SK-N-SH (cell line): ENCODE data around the gene ESRRA. TPM values are rescaled to one million over a fixed set of nuclear protein-coding genes. Genes with fewer than 3 reads are reported as not detected.

Source experiments
- CHD2 ChIP-seq: fragments of 150-350 bp; IDR thresholded peaks from 2 replicates; pipeline ENCODE4 v1.6.1; 2018; ENCODE audit warnings: low read length; ENCODE audit not compliant: partially characterized antibody
- ELF1 ChIP-seq: IDR thresholded peaks from 2 replicates; pipeline ENCODE4 v1.4.0; 2012
- EZH2phosphoT487 ChIP-seq: fragments of 200-600 bp; sonication (generic); IDR thresholded peaks from 2 replicates; pipeline ENCODE4 v1.6.1; 2017; ENCODE audit warnings: low read depth, mixed run types, mild to moderate bottlenecking, antibody characterized with exemption, moderate library complexity, borderline replicate concordance
- FOSL2 ChIP-seq: IDR thresholded peaks from 2 replicates; pipeline ENCODE4 v1.4.0; 2012; ENCODE audit warnings: low read depth, mild to moderate bottlenecking, moderate library complexity, borderline replicate concordance
- FOXJ3 ChIP-seq: sonication (generic); formaldehyde crosslinking; IDR thresholded peaks from 2 replicates; pipeline ENCODE4 v1.5.1; 2020; ENCODE audit warnings: mild to moderate bottlenecking, missing genetic modification reagents
- GATA2 ChIP-seq: sonication (generic); formaldehyde crosslinking; IDR thresholded peaks from 2 replicates; pipeline ENCODE4 v1.5.0; 2020; ENCODE audit warnings: mild to moderate bottlenecking, missing genetic modification reagents
- JUND ChIP-seq: IDR thresholded peaks from 2 replicates; pipeline ENCODE4 v1.4.0; 2012
- POLR2AphosphoS5 ChIP-seq: IDR thresholded peaks from 2 replicates; pipeline ENCODE4 v1.6.1; 2012; ENCODE audit warnings: low read depth, low read length
- RXRA ChIP-seq: IDR thresholded peaks from 2 replicates; pipeline ENCODE4 v1.4.0; 2012; ENCODE audit warnings: low read depth, mild to moderate bottlenecking, borderline replicate concordance
- polyA plus RNA-seq, 3 experiments: library from polyadenylated mRNA; depleted of rRNA; stranded (reverse); fragments of >200 nt; gene quantifications; 2 replicates each; pipeline ENCODE4 v1.2.3, GENCODE V29; 2012
- TF ChIP-seq, protein P1 (sequence below): IDR thresholded peaks from 2 replicates; pipeline ENCODE4 v1.4.0; 2012; ENCODE audit warnings: low read depth, borderline replicate concordance
- TF ChIP-seq, protein P2 (sequence below): fragments of 150-350 bp; IDR thresholded peaks from 2 replicates; pipeline ENCODE4 v1.6.1; 2016; ENCODE audit warnings: mild to moderate bottlenecking, low read depth, low read length
- TF ChIP-seq, protein P3 (sequence below): fragments of 200-600 bp; sonication (generic); IDR thresholded peaks from 2 replicates; pipeline ENCODE4 v1.6.1; 2017; ENCODE audit warnings: antibody characterized with exemption, mild to moderate bottlenecking, moderate library complexity
- TF ChIP-seq, protein P4 (sequence below): fragments of 150-350 bp; IDR thresholded peaks from 2 replicates; pipeline ENCODE4 v1.6.1; 2017; ENCODE audit warnings: antibody characterized with exemption, low read length, low read depth, borderline replicate concordance

ESRRA gene
- polyA plus RNA-seq, 1 of the 3 experiments (the other 2 are of a cell fraction), result 27.8 TPM

DNA sequence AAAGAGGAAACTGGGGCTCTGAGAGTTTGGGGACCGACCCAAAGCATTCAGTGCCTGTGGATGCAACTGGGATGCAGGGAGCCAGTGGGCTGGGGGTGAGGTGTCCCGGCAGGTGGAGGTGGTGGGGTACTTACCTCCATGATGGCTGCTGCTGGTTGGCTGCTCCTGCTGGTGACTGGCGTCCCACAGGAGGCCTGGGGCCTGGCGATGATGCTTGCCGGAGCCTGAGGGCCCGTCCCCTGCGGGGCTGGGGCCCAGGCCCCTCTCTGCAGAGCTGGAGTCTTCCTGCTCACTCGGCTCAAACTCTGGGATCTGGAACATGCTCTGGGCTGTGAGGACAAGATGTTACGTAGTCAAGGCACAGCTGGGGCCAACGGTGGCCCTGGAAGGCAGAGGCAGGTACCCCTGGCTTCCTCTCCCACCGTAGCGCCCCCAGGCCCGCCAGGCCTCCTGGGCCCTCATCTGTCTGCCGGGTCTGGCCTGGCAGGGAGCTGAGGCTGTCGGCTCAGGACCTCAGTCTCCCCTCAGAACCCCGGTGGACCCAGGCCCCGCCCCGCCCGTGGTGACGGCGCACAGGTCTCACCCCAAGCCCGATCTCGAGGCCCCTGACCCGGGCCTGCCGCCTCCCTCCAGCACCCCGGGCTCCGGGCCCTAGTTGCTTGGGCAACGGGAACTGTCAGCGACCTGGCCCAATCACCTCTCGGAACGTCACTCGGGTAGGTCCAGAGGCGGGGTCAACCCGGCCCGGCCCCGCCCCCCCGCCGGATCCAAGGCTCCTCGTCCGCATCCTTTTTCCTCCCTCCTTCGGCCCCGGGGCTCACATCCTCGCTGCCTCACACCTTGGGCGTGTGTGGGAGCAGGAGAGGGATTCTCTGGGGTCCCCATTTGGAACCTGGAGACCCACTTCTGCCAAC, 21.0 kb upstream of the ESRRA start, which contains the start of gene BAD (continued):
- no peak for TF ChIP-seq GATA2 (CRISPR knock-in tag)
- TF ChIP-seq CHD2, result no peak
- TF ChIP-seq EZH2phosphoT487, result no peak
- no peak for TF ChIP-seq FOSL2
- TF ChIP-seq FOXJ3 (CRISPR knock-in tag), result 0 out of 2 replicates have a peak, but pooled peaks have one; percentile 5
- TF ChIP-seq ELF1, result peak; percentile 7; the same call in 1 of the 2 replicates
- peak; percentile 68 for TF ChIP-seq POLR2AphosphoS5
- TF ChIP-seq, protein P1, sequence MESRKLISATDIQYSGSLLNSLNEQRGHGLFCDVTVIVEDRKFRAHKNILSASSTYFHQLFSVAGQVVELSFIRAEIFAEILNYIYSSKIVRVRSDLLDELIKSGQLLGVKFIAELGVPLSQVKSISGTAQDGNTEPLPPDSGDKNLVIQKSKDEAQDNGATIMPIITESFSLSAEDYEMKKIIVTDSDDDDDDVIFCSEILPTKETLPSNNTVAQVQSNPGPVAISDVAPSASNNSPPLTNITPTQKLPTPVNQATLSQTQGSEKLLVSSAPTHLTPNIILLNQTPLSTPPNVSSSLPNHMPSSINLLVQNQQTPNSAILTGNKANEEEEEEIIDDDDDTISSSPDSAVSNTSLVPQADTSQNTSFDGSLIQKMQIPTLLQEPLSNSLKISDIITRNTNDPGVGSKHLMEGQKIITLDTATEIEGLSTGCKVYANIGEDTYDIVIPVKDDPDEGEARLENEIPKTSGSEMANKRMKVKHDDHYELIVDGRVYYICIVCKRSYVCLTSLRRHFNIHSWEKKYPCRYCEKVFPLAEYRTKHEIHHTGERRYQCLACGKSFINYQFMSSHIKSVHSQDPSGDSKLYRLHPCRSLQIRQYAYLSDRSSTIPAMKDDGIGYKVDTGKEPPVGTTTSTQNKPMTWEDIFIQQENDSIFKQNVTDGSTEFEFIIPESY, result no peak
- TF ChIP-seq RXRA, result no peak
- no peak for TF ChIP-seq JUND
- TF ChIP-seq, protein P2, sequence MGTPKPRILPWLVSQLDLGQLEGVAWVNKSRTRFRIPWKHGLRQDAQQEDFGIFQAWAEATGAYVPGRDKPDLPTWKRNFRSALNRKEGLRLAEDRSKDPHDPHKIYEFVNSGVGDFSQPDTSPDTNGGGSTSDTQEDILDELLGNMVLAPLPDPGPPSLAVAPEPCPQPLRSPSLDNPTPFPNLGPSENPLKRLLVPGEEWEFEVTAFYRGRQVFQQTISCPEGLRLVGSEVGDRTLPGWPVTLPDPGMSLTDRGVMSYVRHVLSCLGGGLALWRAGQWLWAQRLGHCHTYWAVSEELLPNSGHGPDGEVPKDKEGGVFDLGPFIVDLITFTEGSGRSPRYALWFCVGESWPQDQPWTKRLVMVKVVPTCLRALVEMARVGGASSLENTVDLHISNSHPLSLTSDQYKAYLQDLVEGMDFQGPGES, result no peak; the same call in 1 of the 2 replicates
- TF ChIP-seq, protein P3, sequence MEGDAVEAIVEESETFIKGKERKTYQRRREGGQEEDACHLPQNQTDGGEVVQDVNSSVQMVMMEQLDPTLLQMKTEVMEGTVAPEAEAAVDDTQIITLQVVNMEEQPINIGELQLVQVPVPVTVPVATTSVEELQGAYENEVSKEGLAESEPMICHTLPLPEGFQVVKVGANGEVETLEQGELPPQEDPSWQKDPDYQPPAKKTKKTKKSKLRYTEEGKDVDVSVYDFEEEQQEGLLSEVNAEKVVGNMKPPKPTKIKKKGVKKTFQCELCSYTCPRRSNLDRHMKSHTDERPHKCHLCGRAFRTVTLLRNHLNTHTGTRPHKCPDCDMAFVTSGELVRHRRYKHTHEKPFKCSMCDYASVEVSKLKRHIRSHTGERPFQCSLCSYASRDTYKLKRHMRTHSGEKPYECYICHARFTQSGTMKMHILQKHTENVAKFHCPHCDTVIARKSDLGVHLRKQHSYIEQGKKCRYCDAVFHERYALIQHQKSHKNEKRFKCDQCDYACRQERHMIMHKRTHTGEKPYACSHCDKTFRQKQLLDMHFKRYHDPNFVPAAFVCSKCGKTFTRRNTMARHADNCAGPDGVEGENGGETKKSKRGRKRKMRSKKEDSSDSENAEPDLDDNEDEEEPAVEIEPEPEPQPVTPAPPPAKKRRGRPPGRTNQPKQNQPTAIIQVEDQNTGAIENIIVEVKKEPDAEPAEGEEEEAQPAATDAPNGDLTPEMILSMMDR, result no peak
- TF ChIP-seq, protein P4, sequence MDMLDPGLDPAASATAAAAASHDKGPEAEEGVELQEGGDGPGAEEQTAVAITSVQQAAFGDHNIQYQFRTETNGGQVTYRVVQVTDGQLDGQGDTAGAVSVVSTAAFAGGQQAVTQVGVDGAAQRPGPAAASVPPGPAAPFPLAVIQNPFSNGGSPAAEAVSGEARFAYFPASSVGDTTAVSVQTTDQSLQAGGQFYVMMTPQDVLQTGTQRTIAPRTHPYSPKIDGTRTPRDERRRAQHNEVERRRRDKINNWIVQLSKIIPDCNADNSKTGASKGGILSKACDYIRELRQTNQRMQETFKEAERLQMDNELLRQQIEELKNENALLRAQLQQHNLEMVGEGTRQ, result no peak
- TF ChIP-seq, all 33 proteins: peak for 10
